NCI-H1436 (cell line): ENCODE data around the gene RACK1.
"Not testable (repeated sequence)": the region's sequence is repeated elsewhere in the genome, so short reads cannot be mapped to it uniquely, and the experiment has no call there.

Source experiments
- DNase-seq: peaks from one replicate; lab custom pipeline; 2025; lab: John Stamatoyannopoulos, UW

RACK1 gene

GRCh38 chr5:181243564-181244343 is at the start of gene RACK1:
TSS of gene RACK1 (minus strand) at chr5:181243906. CDS start at chr5:181243800, 106 bp downstream.
- no peak for DNase-seq

- DNase-seq, result not testable (repeated sequence)
These were observed 43.6 kb upstream of the RACK1 start for GRCh38 chr5:181287331-181287730.

GRCh38 chr5:181285962-181286705 is 42.4 kb upstream of the RACK1 start:
- DNase-seq, result not testable (repeated sequence)

GRCh38 chr5:181283841-181284755 is 40.4 kb upstream of the RACK1 start:
- DNase-seq, result not testable (repeated sequence)

GRCh38 chr5:181283347-181283746 is 39.6 kb upstream of the RACK1 start:
- no peak for DNase-seq

GRCh38 chr5:181282874-181283273 is 39.2 kb upstream of the RACK1 start:
- DNase-seq, result no peak

- not testable (repeated sequence) for DNase-seq
These were observed 38.7 kb upstream of the RACK1 start for GRCh38 chr5:181282415-181282814.

- no peak for DNase-seq
These were observed 38.2 kb upstream of the RACK1 start for GRCh38 chr5:181281984-181282316.

GRCh38 chr5:181281077-181281983 is 37.6 kb upstream of the RACK1 start:
- no peak for DNase-seq

GRCh38 chr5:181280251-181280762 is 36.6 kb upstream of the RACK1 start:
- DNase-seq, result no peak

GRCh38 chr5:181273433-181273744 is 29.7 kb upstream of the RACK1 start:
- not testable (repeated sequence) for DNase-seq

GRCh38 chr5:181271081-181271480 is 27.4 kb upstream of the RACK1 start:
- DNase-seq, result no peak

GRCh38 chr5:181267907-181268306 is 24.2 kb upstream of the RACK1 start:
- not testable (repeated sequence) for DNase-seq

GRCh38 chr5:181267291-181267904 is 23.7 kb upstream of the RACK1 start:
- not testable (repeated sequence) for DNase-seq

- no peak for DNase-seq
These were observed 21.5 kb upstream of the RACK1 start for GRCh38 chr5:181265092-181265671.

- DNase-seq, result no peak
These were observed 19.9 kb upstream of the RACK1 start for GRCh38 chr5:181263633-181264032.

- no peak for DNase-seq
These were observed 17.8 kb upstream of the RACK1 start for GRCh38 chr5:181261320-181262049.

- DNase-seq, result no peak
These were observed 17.1 kb upstream of the RACK1 start, which contains the start of gene TRIM52 for GRCh38 chr5:181260720-181261319. TSS of gene TRIM52 (minus strand) at chr5:181261143. CDS start at chr5:181260813, 330 bp downstream.
